Hepatic stellate cell (primary cell): ENCODE data around the gene PLCG1.

ENCODE experiments used
- DNase-seq: peaks from one replicate; pipeline ENCODE4 v3.0.0; 2011; ENCODE audit warnings: low spot score

PLCG1 gene

DNA sequence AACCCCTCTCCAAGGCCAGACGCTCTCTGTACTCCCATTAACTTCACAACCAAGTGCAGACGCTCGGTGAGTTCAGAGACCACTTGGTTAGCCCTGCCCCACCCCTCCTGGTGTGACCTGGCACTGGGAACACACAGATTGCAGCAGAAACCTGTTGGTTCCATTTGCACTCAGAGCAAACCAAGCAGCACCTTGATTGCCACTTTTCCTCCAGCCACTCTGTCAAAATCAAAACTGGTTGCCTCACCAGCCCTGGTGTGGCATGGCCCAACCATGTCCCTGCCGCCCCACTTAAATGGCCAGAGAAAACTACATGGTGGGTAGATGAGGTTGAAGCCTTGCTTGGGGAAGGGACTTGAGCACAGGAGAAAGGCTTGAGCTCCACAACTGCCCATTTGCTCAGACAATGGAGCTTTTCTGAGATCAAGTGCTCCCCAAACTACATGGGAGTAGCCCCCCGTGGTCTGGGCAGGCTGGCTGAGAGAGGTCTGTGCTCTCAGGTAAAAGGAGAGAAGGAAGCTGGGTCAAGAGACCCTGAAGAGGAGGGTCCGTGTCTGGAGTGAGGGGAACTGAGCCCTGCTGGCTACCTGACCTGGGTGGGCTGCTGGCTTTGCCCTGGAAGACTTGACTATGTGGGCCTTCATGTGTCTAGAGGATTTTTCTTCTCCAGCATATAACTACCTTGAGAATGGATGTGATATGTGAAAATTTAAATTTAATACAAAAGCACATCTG, 43.4 kb downstream of the PLCG1 start:
- no peak for DNase-seq

DNA sequence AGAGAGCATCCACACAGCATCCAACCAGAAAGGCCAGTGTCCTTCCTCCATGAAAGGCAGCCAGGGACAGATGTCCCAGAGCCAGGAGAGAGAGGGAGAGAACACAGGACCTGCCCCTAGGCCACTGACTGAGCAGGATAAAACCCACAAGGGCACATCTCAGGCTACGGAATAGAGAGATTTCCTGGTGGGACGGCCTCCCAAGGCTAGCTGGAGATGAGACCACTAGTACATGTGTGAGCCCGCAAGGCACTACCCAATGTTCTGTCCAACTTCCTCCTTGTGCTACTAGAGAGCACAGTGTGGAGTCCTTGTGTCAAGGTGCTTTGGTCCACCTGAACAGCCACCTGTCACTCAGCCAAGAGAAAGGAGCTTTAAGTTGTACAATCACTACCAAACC, 44.2 kb downstream of the PLCG1 start:
- DNase-seq: no peak

DNA sequence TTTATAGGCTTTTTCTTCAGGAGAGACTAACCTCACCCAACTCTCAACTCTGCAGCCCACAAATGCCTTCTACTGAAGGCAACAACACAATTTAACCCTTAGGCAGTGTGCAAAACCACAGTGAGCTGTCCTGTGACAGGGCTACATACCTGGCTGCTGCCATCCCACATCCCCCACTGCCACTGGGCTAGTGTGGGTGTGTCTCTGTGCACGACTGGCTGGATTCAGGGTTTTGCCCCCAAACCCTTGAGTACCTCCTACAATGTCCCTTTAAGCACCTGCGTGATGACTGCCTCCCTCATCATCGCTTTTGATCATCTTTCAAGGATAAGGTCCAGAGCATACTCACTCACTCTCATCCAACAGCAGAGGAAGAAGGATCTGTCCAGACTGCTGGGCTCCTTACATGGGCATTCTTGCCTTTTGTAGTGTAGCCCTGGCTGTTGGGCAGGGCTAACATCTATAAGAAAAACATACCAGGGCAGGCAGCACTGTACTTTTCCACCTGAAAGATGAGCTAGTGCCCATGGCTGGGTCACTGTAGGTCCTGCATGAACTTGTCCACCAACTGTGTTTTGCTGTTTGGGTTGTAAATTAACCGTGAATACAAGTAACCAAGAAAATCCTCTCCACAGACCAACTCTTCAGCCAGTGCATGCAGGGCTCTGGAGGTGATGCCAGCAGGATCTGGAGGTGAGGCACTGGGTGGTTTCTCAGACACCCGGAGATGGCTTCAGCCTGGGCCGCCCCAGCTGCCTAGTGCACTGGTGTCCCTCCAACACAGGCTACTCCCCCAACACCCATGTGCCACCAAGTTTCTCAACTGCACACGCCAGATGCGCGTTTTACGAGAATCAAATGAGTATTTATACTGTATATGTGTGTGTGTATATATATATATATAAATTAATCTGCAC, 45.2 kb downstream of the PLCG1 start:
- no peak for DNase-seq

DNA sequence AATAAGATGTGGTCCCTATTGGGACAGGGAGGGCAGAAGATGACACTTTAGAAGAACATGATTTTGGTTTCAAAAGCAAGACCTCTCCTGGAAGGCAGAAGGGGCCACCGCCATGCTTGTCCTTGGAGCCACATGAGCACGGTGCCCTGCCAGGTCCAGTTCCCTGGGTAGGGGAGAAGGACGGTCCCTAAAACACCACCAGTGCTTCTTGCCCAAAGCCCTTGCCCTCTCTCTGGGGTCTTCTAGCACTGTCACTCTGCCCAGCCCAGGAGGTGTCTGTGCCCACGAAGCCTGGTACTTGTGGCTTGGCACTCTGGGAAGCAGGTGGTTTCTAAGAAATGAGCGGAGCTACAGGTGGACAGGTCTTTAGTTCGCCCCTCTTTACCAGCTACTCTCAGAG, 46.0 kb downstream of the PLCG1 start:
- no peak for DNase-seq

DNA sequence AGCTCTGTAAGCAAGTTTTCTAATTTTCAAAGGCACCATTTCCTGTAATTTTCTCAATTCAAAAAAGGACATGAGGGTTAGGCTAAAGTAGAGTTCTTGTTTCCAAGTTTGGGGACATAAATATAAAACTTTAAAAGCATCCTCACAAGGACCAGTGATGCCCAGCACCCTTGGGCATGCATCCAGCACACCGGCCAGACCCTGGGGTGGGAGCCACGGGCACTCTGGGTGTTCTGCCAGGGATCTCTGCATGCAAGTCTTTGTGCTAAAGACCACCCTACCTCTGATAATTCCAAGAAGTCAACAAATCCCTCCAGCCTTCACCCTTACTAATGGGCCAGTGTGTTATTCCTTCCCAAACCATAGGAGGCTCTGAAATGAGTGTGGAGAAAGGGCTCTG, 46.5 kb downstream of the PLCG1 start:
- DNase-seq: no peak

DNA sequence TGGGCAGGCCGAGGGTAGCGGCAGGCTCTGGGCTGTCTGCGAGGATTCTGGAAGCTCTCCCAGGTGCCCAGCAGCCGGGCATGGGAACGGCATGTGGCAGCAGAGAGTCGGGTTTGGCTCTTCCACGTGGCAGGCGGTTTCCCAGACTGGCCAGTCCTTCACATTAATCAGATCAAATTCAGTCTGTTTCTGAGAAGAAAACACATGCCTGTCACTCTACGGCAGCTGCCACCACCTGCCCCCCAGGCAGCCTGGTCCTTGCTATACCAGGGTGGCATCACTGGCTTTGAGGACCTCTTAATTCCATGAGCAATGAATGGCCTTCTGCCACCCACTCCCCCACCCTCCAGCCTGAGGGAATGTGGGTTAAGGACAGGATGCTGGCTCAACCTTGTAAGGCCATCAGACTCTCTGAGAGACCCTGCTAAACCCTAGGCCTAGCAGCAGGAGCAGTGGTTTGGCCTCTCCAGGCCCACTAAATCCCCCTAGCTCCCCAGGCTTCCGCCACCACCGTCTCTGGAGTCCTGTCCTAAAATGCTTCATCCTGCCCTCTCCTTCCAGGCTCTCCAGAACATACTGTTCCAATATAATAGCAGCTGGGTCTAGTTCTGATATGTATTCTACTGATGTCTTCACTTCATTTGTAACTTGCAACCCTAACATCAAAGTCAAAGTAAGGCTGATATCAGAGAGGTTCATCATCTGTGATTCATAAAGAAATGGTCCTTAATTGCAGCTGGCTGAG, 47.8 kb downstream of the PLCG1 start:
- DNase-seq: no peak

DNA sequence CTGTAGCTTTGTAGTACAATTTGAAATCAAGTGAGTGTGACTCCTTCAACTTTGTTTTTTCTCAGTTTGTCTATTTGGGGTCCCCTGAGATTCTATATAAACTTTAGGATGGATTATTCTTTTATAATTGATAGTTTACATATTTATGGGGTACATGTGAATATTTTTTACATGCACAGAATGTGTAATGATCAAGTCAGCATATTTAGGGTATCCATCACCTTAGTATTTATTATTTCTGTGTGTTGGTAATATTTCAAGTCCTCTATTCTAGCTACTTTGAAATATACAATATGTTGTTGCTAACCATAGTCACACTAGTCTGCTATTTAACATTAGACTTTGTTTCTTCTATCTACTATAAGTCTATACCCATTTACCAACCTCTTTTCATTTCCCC, 50.3 kb downstream of the PLCG1 start:
- no peak for DNase-seq

DNA sequence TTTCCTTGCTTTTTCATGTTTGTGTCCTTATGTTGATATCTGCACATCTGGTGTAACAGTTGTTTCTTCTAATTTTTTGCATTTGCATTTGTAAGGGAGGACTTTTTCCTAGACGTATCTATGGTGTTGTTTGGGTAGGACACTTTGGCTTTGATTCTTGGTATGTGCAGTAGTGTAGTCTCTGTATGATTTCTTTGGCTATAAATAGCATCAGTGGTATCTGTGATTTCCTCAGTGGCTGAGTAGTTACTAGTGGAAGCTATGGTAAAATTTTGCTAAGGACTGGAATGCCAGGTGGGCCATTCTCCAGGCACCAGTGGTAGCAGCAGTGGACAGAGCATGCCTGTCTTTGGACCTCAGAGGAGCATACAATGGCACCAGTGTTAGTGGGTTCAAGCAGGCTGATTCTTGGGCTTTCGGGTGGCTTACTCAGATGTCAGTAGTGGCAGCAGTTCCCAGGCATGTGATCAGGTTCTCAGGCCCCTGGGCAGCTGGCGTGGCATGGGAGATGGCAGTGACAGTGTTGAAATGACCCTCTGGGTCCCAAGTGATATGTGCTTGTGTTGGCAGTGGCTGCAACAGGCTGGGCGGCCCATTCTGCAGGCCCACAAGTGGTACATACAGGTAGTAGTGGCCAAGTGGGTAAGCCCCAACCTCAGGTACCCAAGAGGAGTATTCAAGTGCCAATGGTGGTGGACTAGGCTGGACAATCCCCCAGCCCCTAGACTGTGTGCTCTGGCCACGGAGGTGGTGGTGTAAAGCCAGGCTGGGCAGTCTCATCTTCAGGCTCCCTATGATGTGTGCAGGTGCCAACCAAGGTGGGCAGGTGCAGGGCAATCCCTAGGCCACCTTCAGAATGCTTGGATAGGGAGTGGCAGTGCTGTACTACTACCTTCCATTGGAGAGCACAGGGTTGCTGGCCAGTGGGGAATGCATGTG, 54.5 kb downstream of the PLCG1 start:
- DNase-seq: no peak

DNA sequence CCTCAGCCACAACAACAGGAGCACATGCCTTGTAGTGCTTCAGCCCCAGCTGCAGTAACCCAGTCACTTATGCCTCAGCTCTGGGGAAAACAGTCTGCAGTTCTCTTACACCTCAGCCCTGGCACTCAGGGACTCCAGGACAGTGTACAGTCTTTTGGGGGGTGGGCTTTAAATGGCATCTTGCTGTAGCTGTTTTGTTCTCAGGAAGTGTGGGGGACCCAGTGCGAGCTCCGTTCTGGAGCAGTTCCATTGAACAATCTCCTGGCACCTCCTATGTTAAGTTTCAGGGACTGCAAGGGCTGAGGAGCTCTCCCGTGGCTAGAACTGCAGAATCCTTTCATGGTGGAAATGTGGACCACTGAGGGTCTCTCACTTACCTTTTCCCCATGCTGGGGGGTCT, 55.2 kb downstream of the PLCG1 start:
- no peak for DNase-seq

DNA sequence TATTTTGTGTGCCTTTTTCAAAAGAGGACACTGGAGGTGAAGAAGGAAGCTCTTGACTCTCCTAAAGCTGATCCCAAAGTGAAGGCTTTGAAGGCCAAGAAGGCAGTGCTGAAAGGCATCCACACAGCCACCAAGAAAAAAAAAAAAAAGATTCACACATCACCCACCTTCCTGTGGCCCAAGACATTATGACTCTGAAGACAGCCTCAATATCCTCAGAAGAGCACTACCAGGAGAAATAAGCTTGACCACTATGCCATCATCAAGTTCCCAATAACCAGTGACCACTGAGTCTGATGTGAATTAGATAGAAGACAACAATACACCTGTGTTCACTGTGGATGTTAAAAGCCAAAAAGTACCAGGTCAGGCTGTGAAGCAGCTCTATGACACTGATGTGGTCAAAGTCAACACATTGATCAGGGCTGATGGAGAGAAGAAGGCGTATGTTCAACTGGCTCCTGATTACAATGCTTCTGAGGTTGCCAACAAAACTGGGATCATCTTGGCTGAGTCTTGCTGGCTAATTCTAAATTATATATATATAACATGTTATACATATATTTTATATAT, 59.4 kb downstream of the PLCG1 start:
- DNase-seq: no peak

DNA sequence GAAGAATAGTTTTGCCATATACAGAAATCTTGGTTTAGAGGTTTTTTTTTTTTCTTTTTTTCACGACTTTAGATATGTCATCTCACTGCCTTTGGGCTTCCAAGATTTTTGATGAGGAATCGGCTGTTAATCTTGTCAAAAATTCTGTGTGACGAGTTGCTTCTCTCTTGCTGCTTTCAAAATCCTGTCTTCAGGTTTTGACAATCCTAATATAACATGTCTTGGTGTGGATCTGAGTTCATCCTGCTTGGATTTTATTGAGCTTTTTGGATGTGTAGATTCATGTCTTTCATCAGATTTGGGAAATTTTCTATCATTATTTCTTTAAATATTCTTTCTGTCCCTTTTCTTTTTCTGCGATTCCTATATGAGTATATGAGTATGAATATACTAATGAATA, 61.1 kb downstream of the PLCG1 start:
- DNase-seq: no peak

DNA sequence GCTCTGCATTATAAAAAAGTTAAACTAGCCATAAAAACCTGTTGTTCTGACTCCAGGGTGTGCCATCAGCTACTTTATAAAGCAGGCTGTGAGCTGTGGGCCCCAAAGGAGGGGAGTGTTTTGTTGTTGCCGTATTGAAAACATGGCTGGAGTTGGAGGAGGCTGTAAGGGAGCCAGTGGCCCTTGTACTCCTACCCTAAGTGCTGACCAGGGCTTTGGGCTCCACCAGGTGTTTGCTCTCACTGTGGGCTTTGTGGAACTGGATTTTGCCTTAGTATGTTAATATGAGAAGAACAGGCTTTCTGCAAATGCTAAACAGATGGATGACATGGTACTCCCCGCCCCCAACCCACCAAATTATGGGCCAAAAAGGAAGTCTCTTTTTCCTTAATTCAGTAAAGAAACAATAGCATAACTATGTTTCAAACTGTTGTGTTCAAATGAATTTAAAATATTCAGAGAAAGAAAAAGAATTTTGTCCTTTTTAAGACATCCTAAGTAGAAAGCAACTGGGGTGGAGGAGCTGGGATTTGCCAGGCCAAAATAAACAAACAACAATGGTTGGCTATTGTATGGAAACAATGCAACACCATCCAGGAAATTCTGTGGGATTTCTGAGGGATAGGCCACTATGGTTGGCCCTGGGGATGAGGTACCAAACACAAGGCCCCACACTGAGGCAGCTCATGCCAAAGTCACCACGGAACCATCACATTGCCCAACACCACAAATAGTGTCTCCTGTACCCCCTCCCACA, 63.3 kb downstream of the PLCG1 start:
- no peak for DNase-seq

DNA sequence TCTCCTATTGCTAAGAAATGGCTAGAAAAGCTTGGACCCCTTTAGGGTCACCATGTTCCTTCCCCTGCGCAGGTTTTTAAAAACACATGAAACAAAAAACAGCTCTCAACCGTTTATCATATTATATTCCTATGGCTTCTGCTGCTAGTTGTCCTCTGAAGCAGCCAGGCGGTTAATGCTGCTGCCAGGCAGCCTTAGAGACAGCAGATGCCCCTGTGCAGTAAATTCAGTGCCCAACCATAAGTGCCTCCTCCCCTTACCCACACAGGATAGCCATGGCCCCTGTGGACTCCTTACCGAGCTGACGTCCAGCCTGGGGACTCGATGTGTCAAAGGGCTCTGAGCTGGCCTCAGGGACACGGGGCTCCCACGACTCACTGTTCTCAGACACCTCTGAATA, 64.4 kb downstream of the PLCG1 start:
- DNase-seq: no peak

DNA sequence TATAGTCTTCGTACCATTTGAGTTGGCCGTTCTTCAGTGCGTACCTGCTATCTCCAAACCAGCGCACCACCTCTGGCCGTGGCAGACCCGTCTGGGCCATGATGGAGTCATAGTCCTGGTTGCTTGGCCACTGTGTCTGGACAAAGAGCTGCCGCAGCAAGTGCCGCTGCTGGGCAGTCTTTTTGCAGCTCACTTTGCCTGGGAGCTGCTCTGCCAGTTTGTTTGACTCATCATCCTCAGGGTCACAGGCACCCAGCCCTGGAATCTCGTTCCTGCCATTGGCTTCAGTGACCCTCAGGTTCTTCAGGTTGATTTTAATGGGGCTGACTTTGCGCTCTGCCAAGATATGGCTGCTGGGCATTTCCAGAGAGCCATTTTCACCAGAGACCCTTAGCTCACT, 65.1 kb downstream of the PLCG1 start:
- DNase-seq: no peak

DNA sequence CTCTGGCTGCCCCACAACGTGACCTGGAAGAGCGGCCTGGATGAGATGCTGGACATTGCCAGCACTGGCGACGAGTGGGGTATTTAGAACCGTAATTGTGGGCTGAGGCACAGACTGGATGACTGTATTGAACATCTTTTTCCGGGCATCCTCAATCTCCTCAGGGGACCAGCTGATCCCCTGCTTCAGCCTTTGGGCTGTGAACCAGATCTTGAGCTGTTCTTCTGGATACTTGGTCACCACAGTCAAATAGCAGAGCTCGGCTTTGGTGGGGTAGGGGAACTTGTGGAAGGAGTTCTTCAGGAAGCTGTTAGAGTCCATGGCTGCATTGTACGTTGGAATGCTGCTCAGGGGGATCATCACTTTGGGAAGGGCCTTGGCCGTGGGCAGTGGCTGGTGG, 66.3 kb downstream of the PLCG1 start:
- DNase-seq: no peak

DNA sequence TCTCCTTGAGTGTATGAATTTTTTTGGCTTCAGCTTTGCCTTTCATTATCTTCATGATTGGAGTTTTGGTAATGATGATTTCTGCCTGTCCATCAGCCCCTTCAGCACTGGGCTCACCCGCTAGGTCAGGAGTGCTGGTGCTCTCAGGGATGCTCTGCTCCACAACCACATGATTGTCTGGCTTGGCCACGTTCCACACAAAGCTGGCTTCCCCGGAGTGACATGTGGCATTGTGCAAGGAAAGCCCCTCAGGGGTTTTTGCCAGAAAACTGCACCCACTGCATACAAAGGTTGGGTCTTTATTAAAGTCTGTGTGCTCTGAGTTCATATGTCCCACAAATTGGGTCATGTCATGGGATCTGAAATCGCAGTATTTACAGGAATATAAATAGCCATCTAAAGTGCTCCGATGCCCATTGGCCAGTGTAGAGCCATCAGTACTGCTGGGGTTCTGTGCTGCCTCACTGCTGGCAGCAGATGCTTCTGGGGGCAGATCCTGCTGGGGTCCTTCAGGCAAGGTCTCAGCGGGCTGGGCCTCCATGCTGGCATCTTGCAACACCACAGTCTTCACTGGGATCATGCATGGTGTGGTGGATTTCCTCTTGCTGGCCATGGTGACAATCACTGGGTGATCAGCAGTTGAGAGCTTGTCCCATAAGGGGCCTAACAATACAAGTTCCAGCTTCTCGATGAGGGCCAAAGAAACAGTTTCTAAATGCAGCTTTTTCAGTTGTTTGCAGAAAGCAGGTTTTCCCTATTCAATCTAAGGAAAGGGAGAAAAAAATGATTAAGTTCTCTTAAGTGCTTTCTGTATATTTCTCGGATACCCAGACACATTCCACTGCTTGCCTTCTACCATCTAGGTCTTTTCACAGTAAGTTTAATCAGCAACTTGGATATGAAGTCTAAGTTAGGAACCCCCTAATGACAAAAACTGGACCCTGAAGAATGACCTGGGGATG, 67.2 kb downstream of the PLCG1 start:
- no peak for DNase-seq

DNA sequence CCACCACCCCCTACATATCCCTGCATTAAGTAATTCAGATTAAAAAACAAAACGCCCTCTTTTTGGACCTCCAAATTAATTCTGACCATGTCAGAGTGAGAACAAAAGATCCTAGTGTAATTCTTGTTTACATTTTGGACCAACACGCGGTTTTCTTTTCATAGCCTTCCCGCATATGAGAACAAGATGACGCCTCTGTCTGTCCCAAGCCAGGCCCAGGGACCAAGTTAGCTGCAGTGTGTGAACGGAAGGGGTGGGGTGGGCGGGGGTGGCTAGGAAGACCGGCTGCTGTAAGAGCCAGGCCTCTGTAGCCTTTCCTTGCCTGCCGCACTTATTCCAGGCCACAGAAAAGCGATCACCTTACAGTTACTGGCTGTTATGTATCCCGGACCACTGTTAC, 68.0 kb downstream of the PLCG1 start:
- DNase-seq: no peak

DNA sequence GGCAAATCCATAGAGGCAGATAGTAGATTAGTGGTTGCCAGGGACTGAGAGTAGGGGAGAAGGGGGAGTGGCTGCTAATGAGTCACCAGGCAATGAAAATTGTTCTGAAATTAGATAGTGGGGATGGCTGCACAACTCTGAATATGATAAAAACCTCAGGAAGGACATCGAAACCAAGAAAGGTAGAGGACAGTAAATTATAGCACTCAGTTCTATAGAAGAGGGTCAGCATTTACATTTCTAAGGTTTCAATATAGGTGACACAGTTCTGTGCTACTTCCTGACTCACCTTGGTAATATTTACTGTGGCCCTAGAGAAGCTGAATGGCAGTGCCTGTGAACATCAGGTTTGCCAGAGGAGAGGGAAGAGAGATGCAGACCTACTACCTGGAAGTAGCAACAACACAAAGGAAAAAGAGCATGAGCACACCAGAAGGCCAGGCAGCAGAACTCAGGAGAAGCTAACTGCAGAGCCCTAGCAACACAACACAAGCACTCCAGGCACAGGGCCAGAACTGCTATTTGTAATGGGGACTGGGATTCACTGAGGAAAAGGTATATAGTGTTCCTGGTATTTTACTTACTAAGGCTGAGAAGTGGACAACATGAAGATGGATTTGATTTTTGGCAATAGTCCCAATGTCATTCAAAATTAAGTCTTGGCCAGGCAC, 75.9 kb downstream of the PLCG1 start:
- peak; percentile 18 for DNase-seq

DNA sequence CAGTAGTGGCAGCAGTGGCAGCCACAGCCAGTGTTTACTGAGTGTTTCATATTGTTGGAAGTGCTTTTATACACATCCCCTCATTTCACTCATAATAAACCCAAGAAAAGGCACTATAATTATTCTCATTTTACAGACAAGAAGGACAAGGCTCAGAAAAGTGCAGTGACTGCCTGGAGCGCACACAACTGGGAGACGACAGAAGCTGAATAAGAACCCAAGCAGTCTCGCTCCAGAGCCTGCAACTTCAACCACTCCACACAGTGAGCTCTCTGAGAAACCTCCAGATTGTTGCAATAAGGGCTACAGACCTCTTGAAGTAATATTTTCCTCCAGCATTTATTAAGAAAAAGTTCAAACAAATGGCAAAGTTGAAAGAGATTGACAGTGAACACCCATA, 76.9 kb downstream of the PLCG1 start:
- DNase-seq: no peak
